GM12878 (cell line): ENCODE measurements around the gene ZNF765. TPM values are rescaled to one million over a fixed set of nuclear protein-coding genes. Genes with fewer than 3 reads are reported as not detected.

Experiments
- ATAC-seq: fragments of 200-7000 bp; cut with Tn5 transposase; 3 replicates; pipeline ENCODE4 v1.9.1; 2020; ENCODE audit warnings: mild to moderate bottlenecking, moderate library complexity
- BruUV-seq: library from RNA; stranded (reverse); fragments of 400-500 nt; replicated peaks from 2 replicates; lab custom pipeline; 2021; lab: Mats Ljungman, UMichigan
- CTCF ChIA-PET: fragments of 300-600 bp; sonication (Branson Sonifier 250); formaldehyde crosslinking; extraction: SDS; loops from one replicate; lab custom pipeline; 2021; ENCODE audit warnings: inconsistent platforms; lab: Yijun Ruan, JAX
- POLR2A ChIA-PET: fragments of 350-600 bp; formaldehyde crosslinking; extraction: SDS; loops from one replicate; lab custom pipeline; 2021; ENCODE audit warnings: inconsistent platforms; lab: Charles Lee
- RAD21 ChIA-PET: fragments of 300-600 bp; sonication (Branson Sonifier 250); formaldehyde crosslinking; loops from one replicate; lab custom pipeline; 2023; ENCODE audit warnings: antibody characterized with exemption; ENCODE audit not compliant: unreplicated experiment; lab: Charles Lee
- SMC1A ChIA-PET: fragments of 300-600 bp; sonication (Branson Sonifier 250); formaldehyde crosslinking; loops from one replicate; lab custom pipeline; 2023; ENCODE audit not compliant: unreplicated experiment, uncharacterized antibody; lab: Charles Lee
- DNase-seq: peaks from one replicate; pipeline ENCODE4 v3.0.0-alpha.2; 2011; ENCODE audit warnings: low read depth, low spot score
- FAIRE-seq: peaks from 3 replicates; lab custom pipeline; 2011; peaks lifted over from hg19 to GRCh38; lab: Jason Lieb, UNC
- H2AFZ ChIP-seq: 2 replicates; pipeline ENCODE4 v1.6.0; 2011; ENCODE audit warnings: low read depth, low read length, control low read depth; ENCODE audit not compliant: control insufficient read depth
- H3K27ac ChIP-seq: 2 replicates; pipeline ENCODE4 v1.5.1; 2011; ENCODE audit warnings: control low read depth; ENCODE audit not compliant: control insufficient read depth, insufficient read depth
- H3K27me3 ChIP-seq, 2 experiments: replicated peaks in 1 of 2; 2 replicates each; pipeline versions ENCODE4 v1.6.0 to v1.6.1; 2011; ENCODE audit warnings: low read length in 1 of 2; ENCODE audit not compliant: control insufficient read depth in 2 of 2, insufficient read depth in 2 of 2
- H3K36me3 ChIP-seq, 2 experiments: 2 replicates each; pipeline ENCODE4 v1.5.1; 2011; ENCODE audit warnings: low read length in 1 of 2; ENCODE audit not compliant: control insufficient read depth in 2 of 2, insufficient read depth in 2 of 2
- H3K4me1 ChIP-seq: 2 replicates; pipeline ENCODE4 v1.6.1; 2011; ENCODE audit warnings: mild to moderate bottlenecking, low read length, moderate library complexity, mixed read lengths; ENCODE audit not compliant: control insufficient read depth, insufficient read depth
- H3K4me2 ChIP-seq: 2 replicates; pipeline ENCODE4 v1.6.0; 2011; ENCODE audit warnings: control low read depth; ENCODE audit not compliant: control insufficient read depth, insufficient read depth
- H3K4me3 ChIP-seq: fragments of 200-600 bp; sonication (generic); 2 replicates; pipeline ENCODE4 v1.5.1; 2016
- H3K79me2 ChIP-seq: 2 replicates; pipeline ENCODE4 v1.6.0; 2011; ENCODE audit warnings: low read length; ENCODE audit not compliant: control insufficient read depth, insufficient read depth
- H3K9ac ChIP-seq: 2 replicates; pipeline ENCODE4 v1.8.0; 2011; ENCODE audit warnings: low read length, control low read depth, mixed read lengths; ENCODE audit not compliant: control insufficient read depth, insufficient read depth
- H3K9me3 ChIP-seq: replicated peaks from 3 replicates; pipeline ENCODE4 v1.5.1; 2011; ENCODE audit warnings: mild to moderate bottlenecking, low read length; ENCODE audit not compliant: control insufficient read depth, insufficient read depth
- H4K20me1 ChIP-seq: 2 replicates; pipeline ENCODE4 v1.6.0; 2011; ENCODE audit not compliant: control insufficient read depth, insufficient read depth
- BCLAF1 ChIP-seq: fragments of 450-650 bp; IDR thresholded peaks from 2 replicates; pipeline ENCODE4 v1.6.1; 2017; ENCODE audit warnings: antibody characterized with exemption, mild to moderate bottlenecking, moderate library complexity
- EGR1 ChIP-seq, 2 experiments: IDR thresholded peaks; 1 replicate in 1 of 2; 2 replicates in 1 of 2; pipeline ENCODE4 v1.6.1; 2011 to 2012; ENCODE audit warnings: low read depth in 2 of 2, low read length in 2 of 2, borderline replicate concordance in 1 of 2, mild to moderate bottlenecking in 1 of 2, moderate library complexity in 1 of 2
- HCFC1 ChIP-seq: fragments of 150-350 bp; IDR thresholded peaks from 2 replicates; pipeline ENCODE4 v1.6.1; 2014; ENCODE audit warnings: low read length
- HDAC6 ChIP-seq: fragments of 200-600 bp; sonication (generic); IDR thresholded peaks from one replicate; pipeline ENCODE4 v1.8.0; 2017; ENCODE audit warnings: antibody characterized with exemption; ENCODE audit not compliant: unreplicated experiment
- NR2C1 ChIP-seq: fragments of 450-650 bp; IDR thresholded peaks from 2 replicates; pipeline ENCODE4 v1.6.1; 2017; ENCODE audit warnings: antibody characterized with exemption, mild to moderate bottlenecking, moderate library complexity
- STAT3 ChIP-seq: IDR thresholded peaks from 2 replicates; pipeline ENCODE4 v1.6.1; 2011; ENCODE audit warnings: low read depth, low read length, improper control_type of control experiment
- WGBS: methylation state at CpG from one replicate; pipeline ENCODE4 v1.1.6; 2016; ENCODE audit warnings: low lambda C conversion rate; ENCODE audit not compliant: insufficient replicate concordance, insufficient coverage; ENCODE audit errors: missing lambda C conversion rate; 5-methylcytosine and 5-hydroxymethylcytosine counted together
- in situ Hi-C: fragments of 300-500 bp; cut with MboI; formaldehyde crosslinking; loops from 9 replicates; pipeline ENCODE4 v1.14.3; 2018; ENCODE audit warnings: mixed read lengths
- intact Hi-C: fragments of 100-400 bp; cut with micrococcal nuclease; formaldehyde crosslinking; loops from one replicate; pipeline ENCODE4 v1.14.2; 2022; ENCODE audit not compliant: unreplicated experiment
- polyA plus RNA-seq, 11 experiments: library from polyadenylated mRNA; depleted of rRNA in 4 of 11; unstranded in 6 of 11; stranded (reverse) in 5 of 11; fragments of >200 nt; fragmentation: Nextera tagmentation in 4 of 11; fragmentation: Illumina TruSeq in 1 of 11; extraction: Ambion mirVana in 4 of 11; extraction: Trizol in 1 of 11; gene quantifications; 1 replicate in 1 of 11; 2 replicates in 10 of 11; pipeline versions ENCODE4 v1.2.1 to v1.2.3, GENCODE V29; 2011 to 2016; ENCODE audit warnings: inconsistent platforms in 2 of 11, missing spikeins in 2 of 11, low read depth in 1 of 11
- total RNA-seq, 4 experiments: library from RNA; depleted of rRNA in 3 of 4; stranded (reverse); fragments of >200 nt in 3 of 4; fragmentation: Illumina TruSeq in 1 of 4; extraction: Trizol in 1 of 4; gene quantifications; 2 replicates each; pipeline versions ENCODE4 v1.2.1 to v1.2.3, GENCODE V29; 2013 to 2021

Gene ZNF765
- total and polyA plus RNA-seq, 10 of the 15 experiments (the other 5 are each of a cell fraction or from before 2014, with no cell fraction given) = 2.9 to 12.7 (median 7.0) TPM

GRCh38 chr19:53388904-53389303 is 6.0 kb upstream of the ZNF765 start:
- SMC1A ChIA-PET = no interaction called here
- in situ Hi-C loops = no loop called here

More at GRCh38 chr19:53388904-53389303, 6.0 kb upstream of the ZNF765 start:
- Histone ChIP-seq H2AFZ (no peak overlapping the region), H3K27me3 (no peaks in the 10 kb centered on the region), H3K27ac (no peak overlapping the region), H3K4me3 (no peak overlapping the region), H3K9me3 (peaks cover 5% of the 10 kb centered on the region), H3K9ac (no peak overlapping the region), H3K79me2 (no peaks in the 10 kb centered on the region), H3K4me1 (no peaks in the 10 kb centered on the region), H3K36me3 (no peaks in the 10 kb centered on the region), H4K20me1 (no peaks in the 10 kb centered on the region), H3K4me2 (no peak overlapping the region)
- no TSS peak for BruUV-seq
- ChIA-PET POLR2A (no interaction called here), CTCF (no interaction called here), RAD21 (no interaction called here)
- no peak for DNase-seq
- no peak for ATAC-seq
- TF ChIP-seq STAT3 = no peak
- TF ChIP-seq EGR1 (IDR thresholded peaks at IDR 0.05; ENCODE audit: borderline replicate concordance in 1 of 2, low read depth in 2 of 2, low read length in 2 of 2) = no peak
- TF ChIP-seq NR2C1 = no peak
- no peak for TF ChIP-seq BCLAF1
- no peak for TF ChIP-seq HDAC6
- no peak for TF ChIP-seq HCFC1
- WGBS = 96% methylated on average over 5 of the region's 5 CpGs
- intact Hi-C loops = no loop called here
- FAIRE-seq = no peak
